ENCODE data around the gene PSMB11.

Gene PSMB11

GRCh38 chr14:23045419-23046357, 3.7 kb downstream of the PSMB11 start:
- Mint-ChIP-seq H3K9me3 (no peaks in the 10 kb centered on the region), H3K36me3 (no peaks in the 10 kb centered on the region), H3K27me3 (peaks cover 18% of the 10 kb centered on the region), H3K27ac (no peak overlapping the region), H3K4me1 (no peaks in the 10 kb centered on the region), H3K4me3 (no peak overlapping the region)
- no peak for ATAC-seq

- Mint-ChIP-seq H3K4me1 (no peaks in the 10 kb centered on the region), H3K4me3 (no peak overlapping the region), H3K27me3 (peaks cover 18% of the 10 kb centered on the region), H3K36me3 (no peaks in the 10 kb centered on the region), H3K9me3 (no peaks in the 10 kb centered on the region), H3K27ac (no peak overlapping the region)
- ATAC-seq = no peak
These were observed 5.1 kb downstream of the PSMB11 start for GRCh38 chr14:23047034-23047634.

- H3K27me3 Mint-ChIP-seq = peaks cover 18% of the 10 kb centered on the region
- H3K4me1 Mint-ChIP-seq = no peaks in the 10 kb centered on the region
- H3K36me3 Mint-ChIP-seq = no peaks in the 10 kb centered on the region
- peak; percentile 57 for ATAC-seq
- no peaks in the 10 kb centered on the region for H3K9me3 Mint-ChIP-seq
- no peak overlapping the region for H3K27ac Mint-ChIP-seq
- H3K4me3 Mint-ChIP-seq = no peak overlapping the region
These were observed 6.0 kb downstream of the PSMB11 start for GRCh38 chr14:23047751-23048693.

- H3K9me3 Mint-ChIP-seq = no peaks in the 10 kb centered on the region
- ATAC-seq = no peak
- no peaks in the 10 kb centered on the region for H3K4me1 Mint-ChIP-seq
- H3K27ac Mint-ChIP-seq = no peak overlapping the region
- H3K27me3 Mint-ChIP-seq = peaks cover 18% of the 10 kb centered on the region
- H3K4me3 Mint-ChIP-seq = no peak overlapping the region
- no peaks in the 10 kb centered on the region for H3K36me3 Mint-ChIP-seq
These were observed 7.0 kb downstream of the PSMB11 start for GRCh38 chr14:23049011-23049410.

GRCh38 chr14:23051141-23052057, 9.4 kb downstream of the PSMB11 start:
- H3K9me3 Mint-ChIP-seq = no peaks in the 10 kb centered on the region

GRCh38 chr14:23052182-23052623, 10.2 kb downstream of the PSMB11 start:
- no peak for ATAC-seq
- H3K4me3 Mint-ChIP-seq = no peak overlapping the region
- peaks cover 19% of the 10 kb centered on the region for H3K27me3 Mint-ChIP-seq
- no peaks in the 10 kb centered on the region for H3K36me3 Mint-ChIP-seq
- H3K9me3 Mint-ChIP-seq = no peaks in the 10 kb centered on the region
- peaks cover 16% of the 10 kb centered on the region for H3K4me1 Mint-ChIP-seq
- no peak overlapping the region for H3K27ac Mint-ChIP-seq

More at GRCh38 chr14:23051141-23052057, 9.4 kb downstream of the PSMB11 start:
- no peak overlapping the region for H3K27ac Mint-ChIP-seq
- H3K36me3 Mint-ChIP-seq = no peaks in the 10 kb centered on the region
- no peak overlapping the region for H3K4me3 Mint-ChIP-seq
- peaks cover 19% of the 10 kb centered on the region for H3K27me3 Mint-ChIP-seq
- ATAC-seq = no peak
- H3K4me1 Mint-ChIP-seq = peaks cover 8% of the 10 kb centered on the region

GRCh38 chr14:23052671-23053070, 10.7 kb downstream of the PSMB11 start:
- Mint-ChIP-seq H3K4me3 (no peak overlapping the region), H3K9me3 (no peaks in the 10 kb centered on the region), H3K4me1 (peaks cover 17% of the 10 kb centered on the region), H3K36me3 (no peaks in the 10 kb centered on the region), H3K27ac (no peak overlapping the region), H3K27me3 (peaks cover 15% of the 10 kb centered on the region)
- no peak for ATAC-seq

GRCh38 chr14:23053426-23053825, 11.4 kb downstream of the PSMB11 start:
- Mint-ChIP-seq H3K27me3 (peaks cover 12% of the 10 kb centered on the region), H3K9me3 (no peaks in the 10 kb centered on the region), H3K4me3 (no peak overlapping the region), H3K36me3 (peaks cover 5% of the 10 kb centered on the region), H3K27ac (no peak overlapping the region), H3K4me1 (peaks cover 23% of the 10 kb centered on the region)
- no peak for ATAC-seq

- H3K4me1 Mint-ChIP-seq = peaks cover 25% of the 10 kb centered on the region
- ATAC-seq = no peak
- H3K4me3 Mint-ChIP-seq = no peak overlapping the region
- peaks cover 12% of the 10 kb centered on the region for H3K27me3 Mint-ChIP-seq
- peaks cover 10% of the 10 kb centered on the region for H3K36me3 Mint-ChIP-seq
- H3K9me3 Mint-ChIP-seq = no peaks in the 10 kb centered on the region
- H3K27ac Mint-ChIP-seq = no peak overlapping the region
These were observed 12.2 kb downstream of the PSMB11 start for GRCh38 chr14:23054000-23054811.

GRCh38 chr14:23055147-23055550, 13.1 kb downstream of the PSMB11 start:
- no peak overlapping the region for H3K27ac Mint-ChIP-seq
- H3K27me3 Mint-ChIP-seq = peaks cover 12% of the 10 kb centered on the region
- no peak overlapping the region for H3K4me3 Mint-ChIP-seq
- ATAC-seq = no peak
- H3K4me1 Mint-ChIP-seq = peaks cover 25% of the 10 kb centered on the region
- no peaks in the 10 kb centered on the region for H3K9me3 Mint-ChIP-seq
- peaks cover 15% of the 10 kb centered on the region for H3K36me3 Mint-ChIP-seq

- H3K4me1 Mint-ChIP-seq = peaks cover 25% of the 10 kb centered on the region
- H3K27ac Mint-ChIP-seq = peak overlapping the region; percentile 53
- ATAC-seq = no peak
- peaks cover 12% of the 10 kb centered on the region for H3K27me3 Mint-ChIP-seq
- H3K9me3 Mint-ChIP-seq = no peaks in the 10 kb centered on the region
- peaks cover 17% of the 10 kb centered on the region for H3K36me3 Mint-ChIP-seq
- H3K4me3 Mint-ChIP-seq = peak overlapping the region; percentile 73
These were observed 13.7 kb downstream of the PSMB11 start for GRCh38 chr14:23055621-23056144.

GRCh38 chr14:23056145-23056955, 14.3 kb downstream of the PSMB11 start:
- peak overlapping the region; percentile 53 for H3K27ac Mint-ChIP-seq
- peak; percentile 82 for ATAC-seq

More at GRCh38 chr14:23056145-23056955, 14.3 kb downstream of the PSMB11 start:
- peaks cover 12% of the 10 kb centered on the region for H3K27me3 Mint-ChIP-seq
- no peaks in the 10 kb centered on the region for H3K9me3 Mint-ChIP-seq
- peaks cover 23% of the 10 kb centered on the region for H3K36me3 Mint-ChIP-seq
- H3K4me1 Mint-ChIP-seq = peaks cover 25% of the 10 kb centered on the region
- peak overlapping the region; percentile 73 for H3K4me3 Mint-ChIP-seq

Data from stimulated activated memory B cell treated with anti-CD40 and anti-IgM and Interleukin-4, amounts not matched to agents 10 μg/mL and 1 μg/mL and 100 μg/mL, for 72 hours (primary cell).